CD4-positive, alpha-beta T cell treated with Interleukin-2 at 100 ng/mL for 4 hours (primary cell): ENCODE results near the gene EIF2AK3.

ENCODE experiments used
- DNase-seq: peaks from one replicate; pipeline ENCODE4 v3.0.0-alpha.2; 2020; ENCODE audit warnings: low spot score

EIF2AK3 gene

GRCh38 chr2:88540346-88540745, 86.9 kb downstream of the EIF2AK3 start:
- no peak for DNase-seq

GRCh38 chr2:88538362-88538917, 88.8 kb downstream of the EIF2AK3 start:
- no peak for DNase-seq

GRCh38 chr2:88537640-88538039, 89.6 kb downstream of the EIF2AK3 start:
- no peak for DNase-seq

- no peak for DNase-seq
Observed at GRCh38 chr2:88530081-88530480, 97.2 kb downstream of the EIF2AK3 start.

GRCh38 chr2:88521445-88522073, 105.7 kb downstream of the EIF2AK3 start:
- DNase-seq: no peak

GRCh38 chr2:88517759-88518201, 109.5 kb downstream of the EIF2AK3 start:
- DNase-seq: no peak
